ENCODE data around the gene EDAR.

EDAR gene

GRCh38 chr2:108927405-108927804 lies 61.6 kb downstream of the EDAR start:
- TF ChIP-seq FOXP2 (optimal IDR thresholded peaks at IDR 0.05; ENCODE audit: borderline replicate concordance, extremely low read depth, extremely low read length, insufficient read depth) = no peak
- no peak for TF ChIP-seq REST (IDR thresholded peaks at IDR 0.05; ENCODE audit: insufficient read depth in 1 of 2, low read depth in 2 of 2, low read length in 2 of 2)
- TF ChIP-seq SIN3A (IDR thresholded peaks at IDR 0.05; ENCODE audit: borderline replicate concordance, insufficient read depth, low read length) = no peak
- TF ChIP-seq TAF1 (IDR thresholded peaks at IDR 0.05; ENCODE audit: borderline replicate concordance, insufficient read depth, low read length) = no peak
- TF ChIP-seq POLR2AphosphoS5 (IDR thresholded peaks at IDR 0.05; ENCODE audit: low read depth, low read length) = no peak

GRCh38 chr2:108926561-108927380 lies 62.2 kb downstream of the EDAR start:
- TF ChIP-seq SIN3A (IDR thresholded peaks at IDR 0.05; ENCODE audit: borderline replicate concordance, insufficient read depth, low read length) (no peak), FOXP2 (optimal IDR thresholded peaks at IDR 0.05; ENCODE audit: borderline replicate concordance, extremely low read depth, extremely low read length, insufficient read depth) (no peak), TAF1 (IDR thresholded peaks at IDR 0.05; ENCODE audit: borderline replicate concordance, insufficient read depth, low read length) (no peak), POLR2AphosphoS5 (IDR thresholded peaks at IDR 0.05; ENCODE audit: low read depth, low read length) (no peak), REST (IDR thresholded peaks at IDR 0.05; ENCODE audit: insufficient read depth in 1 of 2, low read depth in 2 of 2, low read length in 2 of 2) (no peak)

DNA sequence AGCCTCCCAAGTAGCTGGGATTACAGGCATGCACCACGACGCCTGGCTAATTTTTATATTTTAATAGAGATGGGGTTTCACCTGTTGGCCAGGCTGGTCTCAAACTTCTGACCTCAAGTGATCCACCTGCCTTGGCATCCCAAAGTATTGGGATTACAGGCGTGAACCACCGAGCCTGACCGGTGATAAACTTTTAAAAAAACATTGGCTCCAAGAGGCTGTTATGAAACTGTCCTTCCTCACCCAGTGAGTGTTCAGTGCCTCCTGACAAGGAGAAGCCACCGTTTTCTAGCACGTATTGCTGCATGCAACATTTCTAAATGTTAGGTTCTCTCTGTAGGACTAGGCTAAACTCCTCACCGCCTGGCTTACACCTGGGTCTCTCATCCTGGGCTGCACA lies 63.3 kb downstream of the EDAR start:
- TF ChIP-seq FOXP2 (optimal IDR thresholded peaks at IDR 0.05; ENCODE audit: borderline replicate concordance, extremely low read depth, extremely low read length, insufficient read depth) = no peak
- TF ChIP-seq POLR2AphosphoS5 (IDR thresholded peaks at IDR 0.05; ENCODE audit: low read depth, low read length) = no peak
- TF ChIP-seq SIN3A (IDR thresholded peaks at IDR 0.05; ENCODE audit: borderline replicate concordance, insufficient read depth, low read length) = no peak
- no peak for TF ChIP-seq TAF1 (IDR thresholded peaks at IDR 0.05; ENCODE audit: borderline replicate concordance, insufficient read depth, low read length)
- no peak for TF ChIP-seq REST (IDR thresholded peaks at IDR 0.05; ENCODE audit: insufficient read depth in 1 of 2, low read depth in 2 of 2, low read length in 2 of 2)

DNA sequence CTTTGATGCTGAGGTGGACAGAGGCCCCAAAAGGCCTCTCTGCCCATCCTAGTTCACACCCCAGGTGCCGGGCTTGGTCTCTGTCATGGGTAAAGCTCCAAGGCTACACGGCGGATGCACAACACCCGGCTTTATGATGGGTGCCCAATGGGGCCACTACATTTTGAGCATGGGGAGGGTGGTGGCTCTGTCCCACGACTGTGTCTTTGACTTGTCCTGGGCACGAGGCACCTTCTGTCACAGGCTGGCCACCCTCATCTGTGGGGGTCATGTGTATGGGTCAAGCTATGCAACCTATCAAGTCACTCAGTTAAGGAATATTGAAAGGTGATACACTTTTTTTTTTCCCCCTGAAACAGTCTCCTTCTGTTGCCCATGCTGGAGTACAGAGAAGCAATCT lies 63.7 kb downstream of the EDAR start:
- TF ChIP-seq POLR2AphosphoS5 (IDR thresholded peaks at IDR 0.05; ENCODE audit: low read depth, low read length) (no peak), REST (IDR thresholded peaks at IDR 0.05; ENCODE audit: insufficient read depth in 1 of 2, low read depth in 2 of 2, low read length in 2 of 2) (no peak), FOXP2 (optimal IDR thresholded peaks at IDR 0.05; ENCODE audit: borderline replicate concordance, extremely low read depth, extremely low read length, insufficient read depth) (no peak), TAF1 (IDR thresholded peaks at IDR 0.05; ENCODE audit: borderline replicate concordance, insufficient read depth, low read length) (no peak), SIN3A (IDR thresholded peaks at IDR 0.05; ENCODE audit: borderline replicate concordance, insufficient read depth, low read length) (no peak)
